GF-D8 (cell line): ENCODE data around the gene SCAI.
A peak's percentile ranks its signal among the peaks of the same experiment; 100 is the strongest.
"Not testable (repeated sequence)": the region's sequence is repeated elsewhere in the genome, so short reads cannot be mapped to it uniquely, and the experiment has no call there.

Experiments used
- DNase-seq: peaks from one replicate; lab custom pipeline; 2025; lab: John Stamatoyannopoulos, UW

Gene SCAI

DNA sequence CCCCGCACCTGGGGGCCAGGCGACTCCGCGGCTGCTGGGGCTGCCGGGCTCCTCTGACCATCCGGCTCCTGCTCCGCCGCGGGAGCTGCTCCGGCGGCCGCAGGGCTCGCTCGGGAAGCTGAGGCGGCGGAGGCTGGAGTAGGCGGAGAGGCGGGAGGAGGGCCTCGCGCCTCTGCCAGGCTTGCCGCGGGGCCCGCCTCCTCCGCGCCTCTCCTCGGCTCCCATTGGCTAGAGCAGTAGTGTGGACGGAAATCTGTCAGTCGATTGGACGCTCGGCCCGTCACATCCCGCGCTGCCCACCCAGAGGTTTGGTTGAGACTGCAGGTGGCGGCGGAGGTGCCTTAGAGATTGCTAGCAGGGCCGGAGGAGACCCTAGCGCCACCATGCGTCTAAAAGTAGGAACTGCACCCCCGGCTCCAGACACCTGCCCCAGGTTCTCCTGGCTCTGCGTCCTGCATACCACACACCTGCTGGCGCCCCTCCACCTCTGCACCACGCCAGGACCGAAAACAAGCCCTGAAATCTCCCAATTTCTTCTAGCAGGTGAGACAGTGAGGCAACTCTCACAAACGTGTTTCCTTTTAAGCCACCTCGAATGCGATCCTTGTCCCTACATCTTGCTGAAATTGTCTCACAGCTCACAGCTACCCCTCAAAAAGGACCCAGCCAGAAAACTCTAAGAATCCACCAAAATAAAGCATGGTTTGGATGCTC is at the start of gene SCAI:
TSS of gene SCAI (minus strand) at position 152 of the 714 bp plus-strand sequence. CDS start at position 61, 91 bp downstream.
- DNase-seq, result peak; percentile 95

DNA sequence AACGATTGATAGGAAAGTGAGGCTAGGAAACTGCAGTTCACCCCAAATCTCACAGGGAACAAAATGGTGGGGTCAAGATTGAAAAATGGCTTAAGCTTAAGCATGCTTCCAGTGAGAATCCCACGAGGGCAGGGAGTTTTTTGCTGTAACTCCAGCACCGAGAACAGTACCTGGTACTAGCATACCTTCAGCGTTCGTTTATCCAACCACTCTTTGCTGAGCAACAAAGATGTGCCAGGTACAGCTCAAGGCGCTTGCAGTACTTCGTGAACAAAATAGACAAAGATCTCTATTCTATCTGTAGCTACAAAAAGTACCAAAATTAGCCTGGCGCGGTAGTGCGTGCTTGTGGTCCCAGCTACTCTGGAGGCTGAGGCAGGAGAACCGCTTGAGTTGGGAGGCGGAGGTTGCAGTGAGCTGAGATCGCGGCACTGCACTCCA is 47.1 kb upstream of the SCAI start:
- no peak for DNase-seq

DNA sequence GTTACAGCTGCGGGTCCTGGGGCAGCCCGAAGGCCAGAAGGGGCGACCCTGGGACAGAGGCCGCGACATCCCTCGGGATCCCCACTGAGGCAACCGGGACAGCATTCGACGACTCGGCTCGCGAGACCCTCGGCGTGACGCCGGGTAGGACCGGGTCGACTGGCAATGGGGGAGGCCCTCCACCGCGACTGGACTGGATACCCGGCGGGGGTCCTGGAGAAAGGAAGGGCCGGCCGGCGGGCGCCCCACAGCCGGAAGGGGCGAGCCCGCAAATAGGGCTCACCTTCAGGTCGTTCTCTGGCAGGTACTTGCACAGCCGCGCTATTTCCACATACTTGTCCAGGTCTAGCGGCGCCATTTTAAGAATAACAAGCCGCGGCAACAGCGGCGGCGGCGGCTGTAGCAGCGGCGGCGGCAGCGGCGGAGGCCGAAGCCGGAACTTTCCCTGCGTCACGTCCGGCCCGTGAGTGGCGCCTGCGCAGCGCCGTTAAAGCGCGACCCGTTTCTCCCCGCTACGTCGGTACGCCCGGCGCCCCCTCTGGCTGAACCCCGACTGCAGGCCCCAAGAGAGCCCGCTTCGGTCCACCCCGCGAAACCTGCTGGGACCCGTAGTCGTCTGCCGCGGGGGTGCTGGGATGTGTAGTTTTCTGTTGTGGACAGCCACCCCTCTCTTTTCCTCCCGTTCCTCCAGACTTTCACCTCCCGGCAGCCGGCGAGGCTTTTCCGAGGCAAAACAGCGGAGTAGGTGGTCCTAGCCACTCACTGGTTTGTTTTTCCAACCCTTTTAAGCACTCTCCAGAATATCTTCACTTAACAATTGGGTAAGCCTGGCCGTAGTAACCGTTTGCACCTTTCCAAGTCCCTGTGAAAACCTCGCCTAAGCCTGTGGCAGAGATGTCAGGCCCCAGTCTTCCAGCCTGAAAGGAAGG is 46.3 kb upstream of the SCAI start, which contains the start of gene PPP6C:
TSS of gene PPP6C (minus strand) at position 443 of the 929 bp plus-strand sequence. CDS start at position 358, 85 bp downstream.
- peak; percentile 90 for DNase-seq

DNA sequence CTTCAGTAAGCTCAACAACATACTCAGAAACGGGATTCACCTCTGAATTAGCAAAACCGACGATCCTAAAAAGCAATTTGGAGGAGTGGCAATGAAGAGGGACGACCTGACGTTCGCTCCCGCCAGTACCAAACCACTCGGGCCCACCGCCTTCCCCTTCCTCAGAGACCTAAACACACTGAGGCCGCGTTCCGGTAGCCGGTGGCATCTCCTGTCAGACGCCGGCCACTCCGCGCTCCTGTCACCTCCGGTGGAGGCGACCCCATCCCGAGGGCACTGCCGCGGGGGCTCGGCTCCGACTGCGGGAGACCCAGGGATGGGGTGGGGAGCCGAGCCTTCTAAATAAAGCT is 45.7 kb upstream of the SCAI start:
- no peak for DNase-seq

DNA sequence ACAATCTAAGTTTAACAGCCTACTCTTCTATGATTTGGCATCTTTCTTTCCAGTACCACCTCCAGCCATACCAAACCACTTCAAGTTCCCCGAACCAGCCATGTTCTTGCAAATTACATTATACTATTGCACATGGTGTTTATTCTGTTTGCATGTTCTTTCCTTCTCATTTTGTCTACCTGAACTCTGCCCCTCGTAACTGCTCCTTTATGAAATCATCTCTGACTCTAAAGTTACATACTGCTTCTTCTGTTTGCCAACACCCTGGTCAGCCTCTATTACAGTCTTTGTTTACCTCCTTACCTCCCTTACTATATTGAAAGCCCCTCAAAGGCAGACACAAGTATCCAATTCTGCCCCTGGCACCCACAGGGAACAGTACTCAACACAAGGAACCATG is 40.2 kb upstream of the SCAI start:
- DNase-seq, result no peak

DNA sequence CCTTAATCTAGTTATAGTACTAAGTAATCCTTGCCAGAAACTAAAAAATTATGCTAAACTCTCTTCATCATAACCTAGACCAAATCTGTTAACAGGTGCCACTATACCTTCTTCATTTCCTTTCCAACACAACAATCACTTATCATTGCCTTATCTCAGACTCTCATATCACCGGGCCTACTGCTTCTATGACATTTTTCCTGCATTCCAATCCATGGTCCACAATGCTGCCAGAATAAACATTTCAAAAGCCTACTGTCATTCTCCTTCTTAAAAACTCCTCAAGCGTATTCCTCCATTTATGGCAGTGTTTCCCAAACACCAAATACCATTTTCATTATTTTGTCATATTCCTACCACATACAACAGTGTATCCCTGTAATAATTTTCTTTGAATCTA is 39.7 kb upstream of the SCAI start:
- DNase-seq, result no peak

DNA sequence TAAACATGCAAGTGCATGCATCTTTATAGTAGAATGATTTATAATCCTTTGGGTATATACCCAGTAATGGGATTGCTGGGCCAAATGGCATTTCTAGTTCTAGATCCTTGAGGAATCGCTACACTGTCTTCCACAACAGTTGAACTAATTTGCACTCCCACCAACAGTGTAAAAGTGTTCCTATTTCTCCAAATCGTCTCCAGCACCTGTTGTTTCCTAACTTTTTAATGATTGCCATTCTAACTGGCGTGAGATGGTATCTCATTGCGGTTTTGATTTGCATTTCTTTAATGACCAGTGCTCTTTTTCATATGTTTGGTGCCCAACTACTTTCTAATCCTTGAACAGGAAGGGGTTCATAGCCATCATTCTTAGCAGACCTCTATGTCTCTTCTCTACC is 38.4 kb upstream of the SCAI start:
- not testable (repeated sequence) for DNase-seq

DNA sequence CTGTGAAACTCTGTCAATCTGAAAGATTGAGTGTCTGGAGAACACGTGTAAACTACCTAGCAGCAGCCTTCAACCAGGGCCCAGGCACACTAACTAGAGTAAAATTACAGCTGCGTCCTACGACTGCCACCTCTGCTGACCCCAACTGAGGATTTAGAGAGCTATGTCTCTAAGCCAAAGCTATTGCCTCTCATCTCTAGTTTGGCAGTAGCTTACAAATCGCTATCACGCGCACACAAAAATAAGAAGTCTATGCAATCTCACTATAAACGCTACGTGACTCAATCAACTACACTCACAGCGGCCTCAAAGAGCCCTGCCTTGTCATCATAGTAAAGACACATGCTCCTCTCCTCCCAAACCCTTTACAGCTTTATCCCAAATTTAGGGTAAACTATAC is 37.5 kb upstream of the SCAI start:
- no peak for DNase-seq

DNA sequence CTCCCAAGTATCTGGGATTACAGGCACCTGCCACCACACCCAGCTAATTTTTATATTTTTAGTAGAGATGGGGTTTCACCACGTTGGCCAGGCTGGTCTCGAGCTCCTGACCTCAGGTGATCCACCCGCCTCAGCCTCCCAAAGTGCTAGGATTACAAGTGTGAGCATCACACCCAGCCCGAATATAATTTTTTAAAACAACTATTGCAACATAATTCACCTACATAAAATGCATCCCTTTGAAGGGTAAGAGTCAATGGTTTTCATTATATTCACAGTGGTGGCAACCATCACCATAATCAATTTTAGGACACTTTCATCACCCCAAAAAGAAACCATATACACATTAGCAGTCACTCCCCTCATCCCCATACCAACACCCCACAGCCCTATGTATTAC is 36.4 kb upstream of the SCAI start:
- DNase-seq, result not testable (repeated sequence)

DNA sequence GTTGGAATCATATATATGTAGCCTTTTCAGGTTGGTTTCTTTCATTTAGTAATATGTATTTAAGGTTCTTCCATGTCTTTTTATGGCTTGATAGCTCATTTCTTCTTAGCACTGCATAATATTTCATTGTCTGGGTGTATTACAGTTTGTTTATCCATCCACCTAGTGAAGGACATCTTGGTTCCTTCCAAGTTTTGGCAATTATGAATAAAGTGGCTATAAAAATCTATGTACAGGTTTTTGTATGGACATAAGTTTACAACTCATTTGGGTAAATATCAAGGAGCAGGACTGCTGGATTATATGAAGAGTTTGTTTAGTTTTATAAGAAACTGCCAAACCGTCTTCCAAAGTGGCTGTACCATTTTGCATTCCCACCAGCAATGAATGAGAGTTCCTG is 34.6 kb upstream of the SCAI start:
- DNase-seq, result no peak

DNA sequence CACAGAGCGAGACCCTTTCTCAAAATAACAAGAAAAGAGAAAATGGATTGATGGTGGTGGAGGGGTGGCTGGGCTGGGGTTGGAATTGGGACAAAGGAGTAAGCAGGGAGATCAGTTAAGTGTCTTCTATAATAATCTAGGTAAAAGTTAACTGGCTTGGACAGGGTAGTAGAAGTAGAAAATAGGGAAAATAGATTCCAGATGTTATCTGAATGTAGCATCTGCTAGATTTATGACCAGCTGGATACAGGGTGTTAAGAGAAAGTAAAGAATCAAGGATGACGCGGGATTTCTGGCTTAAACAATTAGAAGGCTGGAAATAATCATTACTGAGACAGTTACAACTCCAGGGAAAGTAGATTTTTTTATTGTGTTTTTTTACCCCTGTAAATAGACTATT is 33.3 kb upstream of the SCAI start:
- DNase-seq, result no peak

DNA sequence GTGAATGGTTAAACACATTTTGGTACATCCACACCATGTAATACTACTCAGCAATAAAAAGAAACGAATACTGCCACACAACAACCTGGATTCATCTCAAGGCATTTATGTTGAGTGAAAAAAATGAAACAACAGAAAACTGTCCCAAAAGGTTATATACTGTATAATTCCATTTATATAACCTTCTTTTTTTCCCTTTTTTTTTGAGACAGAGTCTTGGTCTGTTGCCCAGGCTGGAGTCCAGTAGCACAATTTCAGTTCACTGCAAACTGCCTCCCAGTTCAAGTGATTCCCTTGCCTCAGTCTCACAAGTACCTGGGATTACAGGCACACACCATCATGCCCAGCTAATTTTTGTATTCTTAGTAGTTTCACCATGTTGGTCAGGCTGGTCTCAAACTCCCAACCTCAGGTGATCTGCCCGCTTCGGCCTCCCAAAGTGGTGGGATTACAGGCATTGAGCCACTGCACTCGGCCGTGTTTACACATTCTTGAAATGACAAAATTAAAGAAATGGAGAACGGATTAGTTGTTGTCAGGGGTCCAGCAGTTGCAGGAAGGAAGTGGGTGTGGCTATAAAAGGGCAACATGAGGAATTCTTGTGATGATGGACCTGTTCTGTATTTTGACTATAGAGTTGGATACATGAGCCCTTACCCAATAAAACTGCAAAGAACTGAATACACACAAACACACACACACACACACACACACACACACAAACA is 28.9 kb upstream of the SCAI start:
- peak; percentile 8 for DNase-seq

DNA sequence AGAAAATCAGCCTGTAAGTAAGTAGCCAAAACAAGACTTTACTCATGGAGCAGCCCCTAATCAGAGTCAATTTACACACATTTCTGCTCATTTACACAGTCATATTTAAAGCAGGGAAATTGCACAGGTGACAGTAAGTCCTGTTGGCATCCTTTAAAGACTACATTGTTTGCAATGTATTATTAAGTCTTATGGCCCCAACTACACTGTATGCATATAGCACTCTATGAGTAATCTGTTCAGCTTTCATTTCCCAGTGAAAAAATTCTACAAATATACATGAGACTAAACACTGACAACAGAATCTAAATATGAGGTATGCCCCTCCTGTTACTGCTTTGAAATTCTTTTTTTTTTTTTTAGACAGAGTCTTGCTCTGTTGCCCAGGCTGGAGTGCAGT is 26.6 kb upstream of the SCAI start:
- DNase-seq, result no peak

DNA sequence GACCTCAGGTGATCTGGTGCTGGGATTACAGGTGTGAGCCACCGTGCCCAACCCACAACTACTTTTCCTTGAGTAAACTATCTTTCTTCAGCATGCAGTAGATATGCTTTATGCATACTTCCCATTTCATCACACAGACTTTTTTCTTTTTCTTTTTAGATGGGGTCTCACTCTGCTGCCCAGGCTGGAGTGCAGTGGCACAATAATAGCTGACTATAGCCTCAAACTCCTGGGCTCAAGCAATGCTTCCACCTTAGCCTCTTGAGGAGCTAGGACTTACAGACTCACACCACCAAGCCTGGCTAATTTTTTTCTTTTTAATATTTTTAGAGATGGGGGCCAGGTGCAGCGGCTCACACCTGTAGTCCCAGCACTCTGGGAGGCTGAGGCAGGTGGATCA is 23.4 kb upstream of the SCAI start:
- DNase-seq, result no peak

DNA sequence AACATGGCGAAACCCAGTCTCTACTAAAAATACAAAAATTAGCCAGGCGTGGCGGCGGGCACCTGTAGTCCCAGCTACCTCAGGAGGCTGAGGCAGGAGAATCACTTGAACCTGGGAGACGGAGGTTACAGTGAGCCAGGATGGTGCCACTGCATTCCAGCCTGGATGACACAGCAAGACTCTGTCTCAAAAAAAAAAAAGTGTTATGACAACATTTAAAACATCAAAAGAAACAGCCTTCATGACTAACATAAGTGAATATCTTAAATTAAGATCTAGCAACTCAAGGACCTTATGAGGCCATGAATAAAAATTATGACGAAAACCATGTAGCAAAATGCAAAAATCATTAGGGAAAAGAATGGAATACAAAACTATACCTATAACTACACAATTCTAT is 19.6 kb upstream of the SCAI start:
- not testable (repeated sequence) for DNase-seq

DNA sequence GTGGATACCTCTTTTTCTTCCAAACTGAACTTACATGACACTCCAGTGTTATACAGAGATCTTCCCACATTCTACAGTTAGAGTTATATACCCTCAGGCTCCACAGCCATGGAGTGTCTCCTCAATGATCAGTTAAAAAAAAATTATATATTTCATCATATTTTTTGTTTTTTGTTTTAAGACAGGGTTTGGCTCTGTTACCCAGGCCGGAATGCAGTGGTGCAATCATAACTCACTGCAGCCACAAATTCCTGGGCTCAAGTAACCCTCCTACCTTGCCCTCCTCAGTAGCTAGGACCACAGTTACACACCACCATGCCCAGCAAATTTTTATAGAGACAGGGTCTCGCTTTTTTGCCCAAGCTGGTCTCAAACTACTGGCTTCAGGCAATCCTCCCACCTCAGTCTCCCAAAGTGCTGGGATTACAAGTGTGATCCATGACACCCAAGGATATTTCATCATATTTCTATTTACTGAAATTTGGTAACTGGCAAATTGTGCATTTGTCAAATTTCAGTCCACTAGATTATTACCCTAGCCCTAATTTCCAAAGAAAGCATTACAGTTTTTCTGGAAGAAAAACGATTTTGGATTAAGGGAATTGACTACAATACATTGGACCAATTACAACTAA is 18.1 kb upstream of the SCAI start:
- no peak for DNase-seq

DNA sequence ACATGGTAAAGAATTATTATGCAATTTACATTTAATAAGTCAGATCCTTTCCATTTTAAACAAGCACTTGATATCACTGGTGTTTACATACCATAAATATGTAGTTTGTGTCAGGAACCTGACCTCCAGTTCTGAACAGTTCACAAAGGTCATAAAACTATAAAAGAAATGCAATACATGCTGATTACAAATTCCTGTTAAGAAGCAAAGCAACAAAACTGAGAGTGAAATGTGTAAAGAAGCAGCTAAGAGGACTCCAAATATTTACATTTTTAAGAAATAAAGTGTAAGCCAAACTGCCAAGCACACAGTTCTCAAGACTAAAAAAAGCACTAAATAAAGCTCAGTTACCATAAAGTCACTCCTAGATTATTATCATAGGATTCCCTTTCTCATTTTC is 17.4 kb upstream of the SCAI start:
- no peak for DNase-seq

DNA sequence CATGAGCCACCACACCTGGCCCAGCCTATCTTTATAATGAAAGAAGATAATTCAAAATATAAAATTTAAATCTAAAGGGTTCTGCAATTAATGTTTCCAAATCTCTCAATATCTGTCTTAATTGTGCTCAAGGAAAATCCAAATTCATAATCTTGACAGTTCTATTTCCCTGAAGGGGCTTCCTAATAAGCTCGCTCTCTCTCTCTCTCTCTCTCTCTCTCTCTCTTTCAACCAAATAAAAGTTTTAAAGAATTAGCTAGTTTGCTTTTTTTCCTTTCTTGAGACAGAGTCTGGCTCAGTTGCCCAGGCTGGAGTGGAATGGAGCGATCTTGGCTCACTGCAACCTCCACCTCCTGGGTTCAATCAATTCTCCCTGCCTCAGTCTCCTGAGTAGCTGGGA is 13.2 kb upstream of the SCAI start:
- no peak for DNase-seq

DNA sequence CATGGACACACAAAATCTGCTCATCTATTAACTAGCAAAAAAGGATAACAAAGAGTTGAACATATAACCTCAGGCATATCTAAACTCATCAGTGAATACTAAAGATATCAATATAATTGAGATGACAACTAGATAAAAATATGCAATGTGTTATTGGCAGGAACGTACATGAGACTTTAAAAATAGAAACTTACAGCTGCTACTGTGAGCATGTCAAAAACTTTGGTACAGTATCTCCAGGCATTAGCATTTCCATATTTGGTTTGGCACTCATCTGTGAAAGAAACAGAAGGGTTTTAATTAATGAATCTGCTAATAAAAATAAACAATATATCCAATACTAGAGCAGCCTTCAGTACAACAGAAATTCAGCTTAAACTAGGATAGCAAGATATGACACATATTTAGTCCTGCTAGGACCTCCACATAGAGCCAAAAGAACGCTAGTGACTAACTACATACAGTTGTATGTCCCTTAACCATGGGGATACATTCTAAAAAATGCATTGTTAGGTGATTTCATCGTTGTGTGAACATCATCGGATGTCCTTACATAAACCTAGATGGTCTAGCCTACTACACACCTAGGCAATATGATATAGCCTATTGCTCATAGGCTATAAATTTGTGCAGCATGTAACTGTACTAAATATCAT is 10.5 kb upstream of the SCAI start:
- DNase-seq, result no peak

DNA sequence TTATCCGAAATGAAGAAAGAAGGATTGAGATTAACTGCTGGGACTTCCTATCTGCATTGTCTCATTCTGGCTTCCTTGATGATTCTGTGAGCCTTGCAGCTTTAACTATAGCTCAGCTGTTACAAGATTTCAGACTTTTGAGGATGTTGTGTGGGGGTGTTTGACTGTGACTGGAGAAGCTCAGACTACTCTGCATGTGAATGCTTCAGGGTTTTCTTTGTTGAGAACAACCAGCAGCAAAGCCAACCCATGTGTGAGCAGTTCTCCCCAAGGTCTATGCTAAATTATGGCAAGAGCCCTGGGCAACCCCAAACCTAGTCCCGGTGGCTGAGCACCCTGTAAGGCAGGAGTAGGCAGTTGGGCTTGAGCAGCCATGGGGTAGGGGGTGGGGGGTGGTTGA is 8.4 kb upstream of the SCAI start:
- no peak for DNase-seq
